Pancreas (tissue), 10 donors: ENCODE data around the gene WDR27. TPM values are rescaled to one million over a fixed set of nuclear protein-coding genes. Genes with fewer than 3 reads are reported as not detected.

Experiments
- ATAC-seq, 4 donors: fragments of 200-7000 bp; cut with Tn5 transposase; one replicate each; pipeline versions ENCODE4 v1.8.0 to v1.9.1; 2020; ENCODE audit warnings: mild to moderate bottlenecking in 4 of 4, moderate library complexity in 4 of 4
- DNase-seq, 6 donors: peaks; one replicate each; pipeline ENCODE4 v3.0.0-alpha.2; 2020
- FAIRE-seq: peaks from 2 replicates; lab custom pipeline; 2012; peaks lifted over from hg19 to GRCh38; lab: Jason Lieb, UNC
- H3K27ac ChIP-seq, 4 donors: fragments of 200-600 bp; sonication (generic); 1 replicate in 3 of 4; 2 replicates in 1 of 4; pipeline versions ENCODE4 v1.5.0 to v1.8.0; 2020
- H3K27me3 ChIP-seq, 4 donors: fragments of 200-600 bp; one replicate each; pipeline ENCODE4 v1.8.0; 2021
- H3K36me3 ChIP-seq, 3 donors: fragments of 200-600 bp; sonication (generic) in 1 of 3; one replicate each; pipeline versions ENCODE4 v1.5.0 to v1.8.0; 2020 to 2021
- H3K4me1 ChIP-seq, 3 donors: fragments of 200-600 bp; one replicate each; pipeline ENCODE4 v1.8.0; 2021
- H3K4me3 ChIP-seq, 4 donors: fragments of 200-600 bp; sonication (generic) in 2 of 4; one replicate each; pipeline versions ENCODE4 v1.5.0 to v1.8.0; 2020 to 2021
- H3K9me3 ChIP-seq, 4 donors: fragments of 200-600 bp; one replicate each; pipeline ENCODE4 v1.8.0; 2021
- CTCF ChIP-seq, 4 donors: fragments of 200-600 bp; sonication (generic) in 3 of 4; IDR thresholded peaks; one replicate each; pipeline versions ENCODE4 v1.5.0 to v1.8.0; 2021; ENCODE audit warnings: antibody characterized with exemption in 4 of 4
- whole genome bisulfite sequencing, 2 donors: extraction: QIAGEN DNeasy Blood & Tissue Kit; methylation state at CpG; one replicate each; pipeline ENCODE4 v1.1.7; 2013; 5-methylcytosine and 5-hydroxymethylcytosine counted together
- intact Hi-C, 3 donors: fragments of 100-400 bp; cut with DNase I; formaldehyde crosslinking; loops; one replicate each; pipeline versions ENCODE4 v1.11.1 to v1.14.2; 2022
- polyA plus RNA-seq, 2 donors: library from polyadenylated mRNA; stranded (reverse); fragments of 200-250 nt; gene quantifications; one replicate each; pipeline ENCODE4 v1.2.3, GENCODE V29; 2013
- total RNA-seq, 6 donors: library from RNA; stranded (reverse); fragmentation: NEBNext Ultra II Directional in 4 of 6; extraction: Animal tissue kit (Norgen Biotek cat#: 25700) in 4 of 6; gene quantifications; one replicate each; pipeline versions ENCODE4 v1.2.1 to v1.2.4, GENCODE V29; 2021 to 2023
- donor health status: healthy with polysubstance abuse.
- donor health status: DM: no; HTN: no; CAD: no; lungs with moderate emphysema.
- donor health status: DM: no; HTN: no; CAD: no.
- donor health status: control.
- donor health status: control.
- donor health status: Bipolar disorder and iron deficiency.
- donor health status: DM: yes; HTN: yes; CAD: no.
- donor health status: DM: no; HTN: no; CAD: no.
- donor health status: DM: no; HTN: no; CAD: no.
- donor health status: DM: yes; HTN: yes; CAD: no.

The WDR27 gene
- total and polyA plus RNA-seq, 8 donors, result 9.6 to 43.1 (median 16.4) TPM

- DNase-seq (peak in 1 of 6 donors; percentile 33), ATAC-seq (peak in 2 of 4 donors; percentile 18 to 33), FAIRE-seq (no peak)
- H3K9me3 ChIP-seq, result no peaks in the 10 kb centered on the region
- no peaks in the 10 kb centered on the region for H3K27me3 ChIP-seq
- peak overlapping the region in 1 of 4 donors; percentile 14 for H3K4me3 ChIP-seq
- intact Hi-C loops, result no loop called here
- no peaks in the 10 kb centered on the region for H3K36me3 ChIP-seq
- 58 to 70% methylated on average over 23 to 31 of the region's 31 CpGs for WGBS, 2 donors
- no peaks in the 10 kb centered on the region for H3K4me1 ChIP-seq
- no peak overlapping the region for H3K27ac ChIP-seq
- no peak for TF ChIP-seq CTCF (IDR thresholded peaks at IDR 0.05)
Observed at GRCh38 chr6:169425628-169426370, 276.0 kb downstream of the WDR27 start.

GRCh38 chr6:169424821-169425240 lies 277.0 kb downstream of the WDR27 start:
- no peaks in the 10 kb centered on the region for H3K4me1 ChIP-seq
- no peaks in the 10 kb centered on the region for H3K27me3 ChIP-seq
- 42 to 72% methylated on average over 24 of the region's 24 CpGs for WGBS, 2 donors
- peak in 3 of 4 donors; percentile 60 to 73 (median 62) for ATAC-seq
- no peak for FAIRE-seq
- H3K4me3 ChIP-seq, result peak overlapping the region in 1 of 4 donors; percentile 22
- TF ChIP-seq CTCF (IDR thresholded peaks at IDR 0.05), result no peak
- H3K9me3 ChIP-seq, result no peaks in the 10 kb centered on the region
- H3K36me3 ChIP-seq, result no peaks in the 10 kb centered on the region
- no peak overlapping the region for H3K27ac ChIP-seq
- DNase-seq, result peak in 2 of 6 donors; percentile 28 to 31
- intact Hi-C loops, result no loop called here

- FAIRE-seq, result no peak
- WGBS, 2 donors, result 75 to 80% methylated on average over 28 of the region's 28 CpGs
- peak overlapping the region in 1 of 4 donors; percentile 22 for H3K4me3 ChIP-seq
Observed at GRCh38 chr6:169424149-169424804, 277.6 kb downstream of the WDR27 start.

GRCh38 chr6:169421586-169422264 lies 280.1 kb downstream of the WDR27 start:
- no peaks in the 10 kb centered on the region for H3K36me3 ChIP-seq
- intact Hi-C loops, result no loop called here
- H3K27me3 ChIP-seq, result no peaks in the 10 kb centered on the region
- 68 to 78% methylated on average over 14 of the region's 14 CpGs for WGBS, 2 donors
- ATAC-seq (no peak), DNase-seq (no peak), FAIRE-seq (no peak)
- H3K4me3 ChIP-seq, result no peak overlapping the region
- no peak overlapping the region for H3K27ac ChIP-seq
- no peaks in the 10 kb centered on the region for H3K4me1 ChIP-seq
- no peak for TF ChIP-seq CTCF (IDR thresholded peaks at IDR 0.05)
- H3K9me3 ChIP-seq, result no peaks in the 10 kb centered on the region

More at GRCh38 chr6:169424149-169424804, 277.6 kb downstream of the WDR27 start:
- Histone ChIP-seq H3K27ac (no peak overlapping the region), H3K27me3 (no peaks in the 10 kb centered on the region), H3K36me3 (no peaks in the 10 kb centered on the region), H3K4me1 (no peaks in the 10 kb centered on the region), H3K9me3 (no peaks in the 10 kb centered on the region)
- no peak for TF ChIP-seq CTCF (IDR thresholded peaks at IDR 0.05)
- intact Hi-C loops, result no loop called here
- ATAC-seq, result no peak
- no peak for DNase-seq
